ENCODE data around the gene C1QC. TPM values are rescaled to one million over a fixed set of nuclear protein-coding genes. Genes with fewer than 3 reads are reported as not detected.

The C1QC gene
- total RNA-seq, 1 experiment from 2014 or later: not detected

- Histone ChIP-seq H3K9ac (ENCODE audit: extremely low read depth, insufficient read length, low read length) (no peak overlapping the region), H2BK120ac (ENCODE audit: low read depth, low read length, poor library complexity, severe bottlenecking) (no peak overlapping the region), H3K27me3 (ENCODE audit: insufficient read depth, low read length) (no peaks in the 10 kb centered on the region), H3K18ac (ENCODE audit: insufficient read length, low read depth, low read length) (no peak overlapping the region), H2BK20ac (ENCODE audit: low read depth, low read length, poor library complexity, severe bottlenecking) (no peak overlapping the region), H4K5ac (ENCODE audit: insufficient read length, low read depth, low read length) (no peak overlapping the region), H3T11ph (ENCODE audit: low read length) (no peak overlapping the region), H2BK15ac (ENCODE audit: low read depth, low read length) (no peak overlapping the region), H2BK5ac (ENCODE audit: insufficient read length, low read length) (no peak overlapping the region), H3K4me1 (ENCODE audit: insufficient read depth, low read length) (no peaks in the 10 kb centered on the region; the same call in 1 of the 2 replicates), H2BK12ac (ENCODE audit: insufficient read length, low read depth, low read length) (no peak overlapping the region), H2AK5ac (ENCODE audit: insufficient read length, low read length) (no peak overlapping the region), H4K20me1 (ENCODE audit: control insufficient read depth, insufficient read depth, insufficient read length) (no peaks in the 10 kb centered on the region), H3K14ac (ENCODE audit: insufficient read depth, low read length) (no peak overlapping the region), H3K23ac (ENCODE audit: insufficient read length, low read depth, low read length) (no peak overlapping the region), H2AFZ (ENCODE audit: low read length) (no peak overlapping the region), H3K79me1 (ENCODE audit: insufficient read depth, low read depth, low read length, poor library complexity, severe bottlenecking) (no peaks in the 10 kb centered on the region), H3K9me3 (ENCODE audit: control insufficient read depth, low read depth, low read length) (no peaks in the 10 kb centered on the region), H3K27ac (ENCODE audit: insufficient read length, low read depth, low read length) (no peak overlapping the region), H3K79me2 (ENCODE audit: insufficient read depth, low read length) (no peaks in the 10 kb centered on the region), H3K4ac (ENCODE audit: low read depth, low read length) (no peak overlapping the region), H3K23me2 (ENCODE audit: insufficient read length, low read depth, low read length, poor library complexity, severe bottlenecking) (no peaks in the 10 kb centered on the region), H3K4me2 (ENCODE audit: insufficient read depth, insufficient read length, low read length) (no peak overlapping the region), H4K91ac (ENCODE audit: insufficient read length, low read depth, low read length) (no peak overlapping the region), H3K56ac (ENCODE audit: insufficient read length, low read depth, low read length) (no peak overlapping the region), H4K8ac (replicated peaks; ENCODE audit: insufficient read length, low read depth, low read length) (no peak overlapping the region)
- DNase-seq: no peak
- H3K4me3 Mint-ChIP-seq: no peak overlapping the region
- H3K27ac Mint-ChIP-seq: no peak overlapping the region
- H3K36me3 Mint-ChIP-seq (ENCODE audit: insufficient read depth in 1 of 3, low read depth in 3 of 3): no peaks in the 10 kb centered on the region
- WGBS (ENCODE audit: extremely low coverage, insufficient read length, low lambda C conversion rate): no CpG with 5 or more reads among the region's 12 CpGs
- no peaks in the 10 kb centered on the region; a peak in 1 of 5 replicates for H3K9me3 Mint-ChIP-seq
- H3K4me1 Mint-ChIP-seq: peaks cover 4 to 18% of the 10 kb centered on the region in 2 experiments; a peak in 3 of 4 replicates
- no peak for TF ChIP-seq CTCF (conservative IDR thresholded peaks at IDR 0.05)
- peaks cover 17% of the 10 kb centered on the region for H3K27me3 Mint-ChIP-seq (ENCODE audit: low read depth)
Measured at GRCh38 chr1:22619798-22620197, 23.6 kb upstream of the C1QC start.

All from H9 (cell line).